LNCaP clone FGC (cell line): ENCODE data around the gene DNMT3A.
"Not testable (repeated sequence)": the region's sequence is repeated elsewhere in the genome, so short reads cannot be mapped to it uniquely, and the experiment has no call there.

Experiments used
- DNase-seq: peaks from one replicate; pipeline ENCODE4 v3.0.0-alpha.2; 2011; ENCODE audit warnings: low read depth
- H3K4me3 ChIP-seq: 2 replicates; pipeline ENCODE4 v1.5.1; 2011; ENCODE audit warnings: mild to moderate bottlenecking, low read depth, low read length, control low read depth
- TF ChIP-seq, protein P1 (sequence below): IDR thresholded peaks from 2 replicates; pipeline ENCODE4 v1.5.1; 2012; ENCODE audit warnings: mild to moderate bottlenecking; ENCODE audit not compliant: control insufficient read depth, insufficient read depth; ENCODE audit errors: extremely low read depth

DNMT3A gene

DNA sequence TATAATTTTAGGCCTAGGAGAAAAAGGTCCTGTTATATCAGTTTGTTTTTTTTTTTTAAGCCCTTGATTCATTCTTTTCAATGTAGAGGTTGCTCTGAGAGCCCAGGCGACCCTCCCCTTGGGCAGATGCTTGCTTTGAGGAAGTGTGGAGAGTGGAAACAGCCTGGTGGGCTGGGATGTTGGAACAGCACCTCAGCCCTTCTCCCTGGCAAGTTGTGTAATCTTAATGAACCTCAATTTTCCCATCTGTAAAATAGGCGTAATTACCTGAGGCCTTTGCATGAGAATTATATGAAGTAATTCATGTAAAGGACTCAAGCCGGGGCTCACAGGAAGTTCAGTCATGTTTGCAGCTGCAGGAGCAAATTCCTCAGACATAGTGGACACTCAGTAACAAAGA lies 123.6 kb downstream of the DNMT3A start:
- H3K4me3 ChIP-seq = no peak overlapping the region
- no peak for DNase-seq
- TF ChIP-seq, protein P1, sequence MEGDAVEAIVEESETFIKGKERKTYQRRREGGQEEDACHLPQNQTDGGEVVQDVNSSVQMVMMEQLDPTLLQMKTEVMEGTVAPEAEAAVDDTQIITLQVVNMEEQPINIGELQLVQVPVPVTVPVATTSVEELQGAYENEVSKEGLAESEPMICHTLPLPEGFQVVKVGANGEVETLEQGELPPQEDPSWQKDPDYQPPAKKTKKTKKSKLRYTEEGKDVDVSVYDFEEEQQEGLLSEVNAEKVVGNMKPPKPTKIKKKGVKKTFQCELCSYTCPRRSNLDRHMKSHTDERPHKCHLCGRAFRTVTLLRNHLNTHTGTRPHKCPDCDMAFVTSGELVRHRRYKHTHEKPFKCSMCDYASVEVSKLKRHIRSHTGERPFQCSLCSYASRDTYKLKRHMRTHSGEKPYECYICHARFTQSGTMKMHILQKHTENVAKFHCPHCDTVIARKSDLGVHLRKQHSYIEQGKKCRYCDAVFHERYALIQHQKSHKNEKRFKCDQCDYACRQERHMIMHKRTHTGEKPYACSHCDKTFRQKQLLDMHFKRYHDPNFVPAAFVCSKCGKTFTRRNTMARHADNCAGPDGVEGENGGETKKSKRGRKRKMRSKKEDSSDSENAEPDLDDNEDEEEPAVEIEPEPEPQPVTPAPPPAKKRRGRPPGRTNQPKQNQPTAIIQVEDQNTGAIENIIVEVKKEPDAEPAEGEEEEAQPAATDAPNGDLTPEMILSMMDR = no peak

- DNase-seq = no peak
- no peak overlapping the region for H3K4me3 ChIP-seq
- TF ChIP-seq, protein P1 = no peak
These were observed 125.6 kb downstream of the DNMT3A start for GRCh38 chr2:25215948-25216679.

DNA sequence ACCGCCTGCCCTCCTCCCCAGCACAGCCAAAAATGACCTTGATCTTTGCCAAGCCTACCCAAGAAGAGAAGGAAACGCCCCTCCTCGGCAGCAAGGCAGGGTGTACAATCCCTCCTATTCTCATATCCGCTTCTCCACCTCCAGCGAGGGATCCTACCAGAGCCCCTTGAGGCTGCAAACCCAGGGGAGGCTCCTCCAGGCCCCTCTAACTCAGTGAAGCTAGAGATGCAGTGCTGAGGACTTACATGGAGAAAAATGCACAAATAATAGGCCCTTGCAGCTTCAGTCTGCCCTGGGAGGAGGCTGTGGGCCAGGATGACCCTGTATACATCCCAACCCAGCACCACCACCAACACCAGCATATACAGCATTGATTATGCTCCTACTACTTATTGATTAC lies 126.5 kb downstream of the DNMT3A start:
- TF ChIP-seq, protein P1 = no peak
- H3K4me3 ChIP-seq = no peak overlapping the region
- no peak for DNase-seq

DNA sequence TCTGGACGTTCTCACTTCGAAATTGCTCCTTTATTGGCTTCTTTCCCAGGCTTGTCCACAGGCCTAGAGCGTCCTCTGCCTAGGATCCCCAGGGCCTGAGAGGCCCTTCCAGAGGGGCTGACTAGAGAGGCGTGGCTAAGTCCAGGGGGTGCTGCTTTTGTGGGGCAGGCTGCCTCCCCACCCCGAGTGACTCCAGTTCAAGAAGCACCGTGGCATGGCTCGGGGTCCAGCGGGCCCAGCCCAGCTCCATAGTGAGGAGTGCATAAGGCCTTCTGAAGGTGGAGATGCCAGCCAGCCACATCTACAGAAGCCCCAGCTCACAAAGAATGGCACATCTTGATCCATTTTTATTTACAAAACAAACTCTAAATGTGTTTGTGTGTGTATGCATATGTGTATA lies 128.5 kb downstream of the DNMT3A start:
- TF ChIP-seq, protein P1 = no peak
- no peak overlapping the region for H3K4me3 ChIP-seq
- no peak for DNase-seq

- H3K4me3 ChIP-seq, DNase-seq: not testable (repeated sequence)
These were observed 130.8 kb downstream of the DNMT3A start for GRCh38 chr2:25210923-25211322.

DNA sequence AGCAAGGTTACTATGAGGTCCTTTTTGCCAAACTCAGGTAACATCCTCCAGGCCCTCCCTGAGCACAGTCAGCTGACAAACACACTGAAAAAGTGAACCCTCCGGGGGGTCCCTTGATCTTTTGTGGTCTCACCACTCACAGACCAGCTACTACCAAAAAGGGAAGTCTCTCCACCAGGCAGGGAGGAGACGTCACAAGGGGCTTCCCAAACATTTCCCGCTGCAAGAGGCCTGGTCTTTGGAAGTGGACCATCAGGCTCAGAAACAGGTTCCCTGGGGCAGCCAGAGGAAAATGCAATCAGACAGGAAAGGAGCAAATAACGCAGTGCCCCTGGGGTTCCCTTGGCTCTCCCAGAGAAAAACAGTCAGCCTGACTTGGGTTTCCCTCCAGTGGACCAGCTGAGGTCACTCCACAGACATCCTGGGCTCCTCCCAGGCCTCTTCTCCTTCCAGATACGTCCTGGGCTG lies 134.6 kb downstream of the DNMT3A start:
- no peak overlapping the region for H3K4me3 ChIP-seq
- no peak for DNase-seq
- TF ChIP-seq, protein P1 = no peak

- no peak overlapping the region for H3K4me3 ChIP-seq
- DNase-seq = no peak
- TF ChIP-seq, protein P1 = no peak
These were observed 137.4 kb downstream of the DNMT3A start for GRCh38 chr2:25204190-25204838.
